Hepatocyte (in vitro differentiated cells): ENCODE measurements around the gene IYD. TPM values are rescaled to one million over a fixed set of nuclear protein-coding genes. Genes with fewer than 3 reads are reported as not detected.

ENCODE experiments used
- DNase-seq: peaks from one replicate; pipeline ENCODE4 v3.0.0-alpha.2; 2016; ENCODE audit warnings: low spot score
- H2AFZ ChIP-seq: fragments of 200-600 bp; sonication (generic); 2 replicates; pipeline ENCODE4 v1.6.0; 2016; ENCODE audit warnings: antibody characterized with exemption, mild to moderate bottlenecking
- H3K27ac ChIP-seq: fragments of 200-600 bp; sonication (generic); 2 replicates; pipeline ENCODE4 v1.5.1; 2016; ENCODE audit warnings: mild to moderate bottlenecking
- H3K27me3 ChIP-seq: fragments of 200-600 bp; sonication (generic); 2 replicates; pipeline ENCODE4 v1.6.1; 2016
- H3K36me3 ChIP-seq: fragments of 200-600 bp; sonication (generic); replicated peaks from 2 replicates; pipeline ENCODE4 v1.5.1; 2016; ENCODE audit warnings: low read depth; ENCODE audit not compliant: insufficient read depth
- H3K4me1 ChIP-seq: fragments of 200-600 bp; sonication (generic); 2 replicates; pipeline ENCODE4 v1.5.1; 2016; ENCODE audit warnings: mild to moderate bottlenecking, moderate library complexity; ENCODE audit not compliant: insufficient read depth
- H3K4me2 ChIP-seq: fragments of 200-600 bp; sonication (generic); 2 replicates; pipeline ENCODE4 v1.6.0; 2016
- H3K4me3 ChIP-seq: fragments of 200-600 bp; sonication (generic); 2 replicates; pipeline ENCODE4 v1.5.1; 2016; ENCODE audit warnings: mild to moderate bottlenecking
- H3K79me2 ChIP-seq: fragments of 200-600 bp; sonication (generic); 2 replicates; pipeline ENCODE4 v1.6.0; 2017; ENCODE audit warnings: mild to moderate bottlenecking
- H3K9me2 ChIP-seq: fragments of 200-600 bp; sonication (generic); replicated peaks from 2 replicates; pipeline ENCODE4 v1.6.0; 2017; ENCODE audit warnings: mild to moderate bottlenecking; ENCODE audit not compliant: insufficient read depth
- H3K9me3 ChIP-seq: fragments of 200-600 bp; sonication (generic); 2 replicates; pipeline ENCODE4 v1.5.1; 2016; ENCODE audit warnings: low read depth, mild to moderate bottlenecking
- H4K20me1 ChIP-seq: fragments of 200-600 bp; sonication (generic); 2 replicates; pipeline ENCODE4 v1.6.0; 2016; ENCODE audit warnings: mild to moderate bottlenecking; ENCODE audit not compliant: insufficient read depth, poor library complexity, severe bottlenecking
- CTCF ChIP-seq: fragments of 200-600 bp; sonication (generic); IDR thresholded peaks from 2 replicates; pipeline ENCODE4 v1.5.1; 2016; ENCODE audit warnings: antibody characterized with exemption, mild to moderate bottlenecking; ENCODE audit not compliant: poor library complexity
- EZH2 ChIP-seq: fragments of 200-600 bp; sonication (generic); IDR thresholded peaks from 2 replicates; pipeline ENCODE4 v1.6.1; 2016; ENCODE audit warnings: antibody characterized with exemption, mild to moderate bottlenecking, borderline replicate concordance
- EZH2phosphoT487 ChIP-seq: fragments of 200-600 bp; sonication (generic); IDR thresholded peaks from one replicate; pipeline ENCODE4 v1.6.1; 2018; ENCODE audit warnings: antibody characterized with exemption, mild to moderate bottlenecking, low read depth, moderate library complexity; ENCODE audit not compliant: unreplicated experiment, severe bottlenecking
- WGBS: methylation state at CpG from one replicate; pipeline ENCODE4 v1.1.6; 2016; ENCODE audit warnings: low lambda C conversion rate; ENCODE audit errors: missing lambda C conversion rate; 5-methylcytosine and 5-hydroxymethylcytosine counted together
- polyA plus RNA-seq: library from polyadenylated mRNA; unstranded; fragments of >200 nt; fragmentation: Nextera tagmentation; extraction: Ambion mirVana; gene quantifications from 2 replicates; pipeline ENCODE4 v1.2.1, GENCODE V29; 2016
- total RNA-seq: library from RNA; depleted of rRNA; stranded (reverse); fragments of >200 nt; gene quantifications from 2 replicates; pipeline ENCODE4 v1.2.3, GENCODE V29; 2014

Gene IYD
- total and polyA plus RNA-seq, 2 experiments from 2014 or later = 3.1 to 8.5 TPM

GRCh38 chr6:150366118-150366778 is 2.6 kb upstream of the IYD start:
- Histone ChIP-seq H3K27me3 (no peaks in the 10 kb centered on the region), H3K4me3 (no peak overlapping the region), H3K79me2 (no peaks in the 10 kb centered on the region), H3K9me3 (no peaks in the 10 kb centered on the region), H3K27ac (no peak overlapping the region), H3K9me2 (no peaks in the 10 kb centered on the region), H2AFZ (no peak overlapping the region), H3K4me2 (no peak overlapping the region), H3K4me1 (peaks cover 13% of the 10 kb centered on the region), H3K36me3 (no peaks in the 10 kb centered on the region), H4K20me1 (no peaks in the 10 kb centered on the region)
- TF ChIP-seq EZH2phosphoT487 = no peak
- TF ChIP-seq EZH2 = no peak
- TF ChIP-seq CTCF = no peak
- DNase-seq = no peak
- WGBS = 97% methylated on average over 7 of the region's 7 CpGs

GRCh38 chr6:150369408-150369807 is 596 bp downstream of the IYD start:
- DNase-seq = no peak
- Histone ChIP-seq H3K27me3 (no peaks in the 10 kb centered on the region), H3K4me2 (peak overlapping the region; percentile 12), H2AFZ (no peak overlapping the region), H3K9me3 (no peaks in the 10 kb centered on the region), H3K9me2 (no peaks in the 10 kb centered on the region), H3K4me1 (peaks cover 13% of the 10 kb centered on the region), H3K27ac (peak overlapping the region; percentile 92), H3K4me3 (no peak overlapping the region), H4K20me1 (no peaks in the 10 kb centered on the region), H3K36me3 (no peaks in the 10 kb centered on the region), H3K79me2 (no peaks in the 10 kb centered on the region)
- no peak for TF ChIP-seq EZH2
- TF ChIP-seq CTCF = no peak
- TF ChIP-seq EZH2phosphoT487 = no peak
- WGBS = 92% methylated on average over 2 of the region's 2 CpGs

- TF ChIP-seq CTCF (no peak), EZH2phosphoT487 (no peak), EZH2 (no peak)
- Histone ChIP-seq H3K79me2 (no peaks in the 10 kb centered on the region), H3K4me3 (no peak overlapping the region), H3K9me3 (no peaks in the 10 kb centered on the region), H3K9me2 (no peaks in the 10 kb centered on the region), H4K20me1 (no peaks in the 10 kb centered on the region), H3K27ac (no peak overlapping the region), H3K4me2 (peak overlapping the region; percentile 12), H2AFZ (no peak overlapping the region), H3K36me3 (no peaks in the 10 kb centered on the region), H3K4me1 (peaks cover 13% of the 10 kb centered on the region), H3K27me3 (no peaks in the 10 kb centered on the region)
- WGBS = 92% methylated on average over 11 of the region's 12 CpGs
- DNase-seq = no peak
These were observed 1.3 kb downstream of the IYD start for GRCh38 chr6:150370112-150370511.

- Histone ChIP-seq H3K4me3 (no peak overlapping the region), H3K27ac (no peak overlapping the region), H3K36me3 (no peaks in the 10 kb centered on the region), H4K20me1 (no peaks in the 10 kb centered on the region), H3K9me2 (no peaks in the 10 kb centered on the region), H3K79me2 (no peaks in the 10 kb centered on the region), H3K27me3 (peaks cover under 1% of the 10 kb centered on the region), H3K9me3 (no peaks in the 10 kb centered on the region), H2AFZ (no peak overlapping the region), H3K4me2 (no peak overlapping the region), H3K4me1 (peaks cover 13% of the 10 kb centered on the region)
- 66% methylated on average over 2 of the region's 2 CpGs for WGBS
- DNase-seq = no peak
- TF ChIP-seq EZH2phosphoT487 (no peak), CTCF (no peak), EZH2 (no peak)
These were observed 2.5 kb downstream of the IYD start for GRCh38 chr6:150371356-150371755.
